Measurements from ENCODE around the gene HOXB4.

Gene HOXB4

GRCh38 chr17:48543854-48544348 lies 34.2 kb downstream of the HOXB4 start:
- H3K27ac ChIP-seq, result no peak overlapping the region
- TF ChIP-seq CTCF (conservative IDR thresholded peaks at IDR 0.05), result no peak

- no peak for TF ChIP-seq CTCF (conservative IDR thresholded peaks at IDR 0.05)
- H3K27ac ChIP-seq, result no peak overlapping the region
Measured at GRCh38 chr17:48543107-48543853, 34.9 kb downstream of the HOXB4 start.

GRCh38 chr17:48542698-48543106 lies 35.4 kb downstream of the HOXB4 start:
- no peak overlapping the region for H3K27ac ChIP-seq
- no peak for TF ChIP-seq CTCF (conservative IDR thresholded peaks at IDR 0.05)

- no peak overlapping the region for H3K27ac ChIP-seq
- no peak for TF ChIP-seq CTCF (conservative IDR thresholded peaks at IDR 0.05)
Measured at GRCh38 chr17:48542114-48542656, 36.0 kb downstream of the HOXB4 start.

GRCh38 chr17:48541577-48542113 lies 36.5 kb downstream of the HOXB4 start:
- no peak overlapping the region for H3K27ac ChIP-seq
- no peak for TF ChIP-seq CTCF (conservative IDR thresholded peaks at IDR 0.05)

- TF ChIP-seq CTCF (conservative IDR thresholded peaks at IDR 0.05), result no peak
- no peak overlapping the region for H3K27ac ChIP-seq
Measured at GRCh38 chr17:48541036-48541576, 37.0 kb downstream of the HOXB4 start.

- no peak overlapping the region for H3K27ac ChIP-seq
- no peak for TF ChIP-seq CTCF (conservative IDR thresholded peaks at IDR 0.05)
Measured at GRCh38 chr17:48540213-48540612, 37.9 kb downstream of the HOXB4 start.
